Mesendoderm (in vitro differentiated cells): ENCODE results near the gene MAML1.

Experiments used
- DNase-seq: peaks from one replicate; pipeline ENCODE4 v3.0.0; 2013
- H2AK5ac ChIP-seq: 2 replicates; pipeline ENCODE4 v1.6.1; 2013; ENCODE audit warnings: low read length, inconsistent platforms
- H2BK120ac ChIP-seq: 2 replicates; pipeline ENCODE4 v1.6.1; 2013; ENCODE audit warnings: low read depth, mild to moderate bottlenecking, low read length, moderate library complexity, mixed read lengths
- H2BK15ac ChIP-seq: replicated peaks from 2 replicates; pipeline ENCODE4 v1.6.1; 2013; ENCODE audit warnings: low read depth, mild to moderate bottlenecking, moderate library complexity
- H2BK5ac ChIP-seq: 2 replicates; pipeline ENCODE4 v1.6.1; 2013; ENCODE audit warnings: low read length, inconsistent platforms
- H3K18ac ChIP-seq: 2 replicates; pipeline ENCODE4 v1.6.1; 2013; ENCODE audit warnings: mild to moderate bottlenecking, low read length, mixed read lengths
- H3K23ac ChIP-seq: one replicate; pipeline ENCODE4 v1.6.1; 2013; ENCODE audit warnings: low read length
- H3K27ac ChIP-seq: 2 replicates; pipeline ENCODE4 v1.5.1; 2013; ENCODE audit warnings: low read depth, mild to moderate bottlenecking, inconsistent platforms, low read length, moderate library complexity
- H3K27me3 ChIP-seq: 2 replicates; pipeline ENCODE4 v1.6.1; 2013; ENCODE audit warnings: low read length, control low read depth, mild to moderate bottlenecking, inconsistent platforms; ENCODE audit not compliant: insufficient read depth, poor library complexity
- H3K36me3 ChIP-seq: 2 replicates; pipeline ENCODE4 v1.6.1; 2013; ENCODE audit warnings: low read length, inconsistent platforms; ENCODE audit not compliant: control insufficient read depth, insufficient read depth
- H3K4ac ChIP-seq: one replicate; pipeline ENCODE4 v1.6.1; 2013; ENCODE audit warnings: low read depth, mild to moderate bottlenecking, low read length, moderate library complexity
- H3K4me1 ChIP-seq: 2 replicates; pipeline ENCODE4 v1.6.1; 2013; ENCODE audit warnings: low read depth, low read length, inconsistent platforms; ENCODE audit not compliant: control insufficient read depth
- H3K4me2 ChIP-seq: 2 replicates; pipeline ENCODE4 v1.6.1; 2013; ENCODE audit warnings: low read length
- H3K4me3 ChIP-seq: 2 replicates; pipeline ENCODE4 v1.5.1; 2013; ENCODE audit warnings: mild to moderate bottlenecking, low read length
- H3K56ac ChIP-seq: one replicate; pipeline ENCODE4 v1.6.1; 2013; ENCODE audit warnings: low read length
- H3K79me1 ChIP-seq: 2 replicates; pipeline ENCODE4 v1.6.1; 2013; ENCODE audit warnings: low read length, inconsistent platforms
- H3K79me2 ChIP-seq: 2 replicates; pipeline ENCODE4 v1.6.1; 2013; ENCODE audit warnings: mild to moderate bottlenecking, low read length; ENCODE audit not compliant: control insufficient read depth, insufficient read depth
- H3K9ac ChIP-seq: 2 replicates; pipeline ENCODE4 v1.6.1; 2013; ENCODE audit warnings: low read length, inconsistent platforms
- H4K5ac ChIP-seq: one replicate; pipeline ENCODE4 v1.6.1; 2013; ENCODE audit warnings: low read length
- H4K8ac ChIP-seq: one replicate; pipeline ENCODE4 v1.6.1; 2013; ENCODE audit warnings: low read depth, mild to moderate bottlenecking, control low read depth, low read length, moderate library complexity
- WGBS: extraction: QIAGEN DNeasy Blood & Tissue Kit; methylation state at CpG from one replicate; pipeline ENCODE4 v1.1.7; 2013; ENCODE audit warnings: low lambda C conversion rate, missing lambda C conversion rate; ENCODE audit not compliant: insufficient coverage; ENCODE audit errors: extremely low coverage; 5-methylcytosine and 5-hydroxymethylcytosine counted together

The MAML1 gene

DNA sequence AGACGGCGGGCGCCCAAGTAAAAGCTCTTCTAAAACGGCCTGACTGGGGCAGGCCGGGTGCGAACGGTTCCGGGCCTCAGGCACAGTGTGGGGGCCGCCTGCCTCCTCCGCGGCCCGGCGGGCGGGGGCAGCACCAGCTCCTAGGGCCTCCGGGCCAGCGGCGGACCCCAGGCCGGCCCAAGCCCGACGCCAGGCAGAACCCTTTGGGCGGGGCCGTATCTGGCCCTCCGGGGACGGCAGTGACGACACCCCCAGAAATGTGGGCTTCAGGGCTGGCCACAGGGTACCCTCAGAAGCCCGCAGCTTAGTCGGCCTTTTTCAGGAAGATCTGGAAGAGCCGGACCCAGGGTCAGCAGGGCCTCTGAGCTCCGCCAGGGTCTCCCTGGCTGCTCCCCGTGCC, 65.1 kb downstream of the MAML1 start:
- Histone ChIP-seq H3K79me1 (no peaks in the 10 kb centered on the region), H3K27me3 (no peaks in the 10 kb centered on the region), H4K8ac (no peak overlapping the region), H3K23ac (no peak overlapping the region), H3K36me3 (peaks cover 3% of the 10 kb centered on the region), H3K9ac (no peak overlapping the region), H3K27ac (no peak overlapping the region), H3K18ac (no peak overlapping the region), H3K4me1 (no peaks in the 10 kb centered on the region), H2BK120ac (no peak overlapping the region), H3K4me3 (no peak overlapping the region), H3K56ac (no peak overlapping the region), H2BK15ac (no peak overlapping the region), H2AK5ac (no peak overlapping the region), H3K79me2 (no peaks in the 10 kb centered on the region), H3K4me2 (no peak overlapping the region), H2BK5ac (no peak overlapping the region), H3K4ac (no peak overlapping the region), H4K5ac (no peak overlapping the region)
- WGBS: no CpG with 5 or more reads among the region's 30 CpGs
- no peak for DNase-seq

- Histone ChIP-seq H4K5ac (no peak overlapping the region), H3K4ac (no peak overlapping the region), H2AK5ac (no peak overlapping the region), H3K79me1 (no peaks in the 10 kb centered on the region), H3K4me2 (no peak overlapping the region), H3K56ac (no peak overlapping the region), H2BK120ac (no peak overlapping the region), H3K23ac (no peak overlapping the region), H3K4me3 (no peak overlapping the region), H3K79me2 (no peaks in the 10 kb centered on the region), H4K8ac (no peak overlapping the region), H2BK5ac (no peak overlapping the region), H2BK15ac (no peak overlapping the region), H3K9ac (no peak overlapping the region), H3K18ac (no peak overlapping the region), H3K27ac (no peak overlapping the region), H3K36me3 (peaks cover 3% of the 10 kb centered on the region), H3K27me3 (no peaks in the 10 kb centered on the region), H3K4me1 (no peaks in the 10 kb centered on the region)
- no CpG with 5 or more reads among the region's 23 CpGs for WGBS
- DNase-seq: no peak
These were observed 65.6 kb downstream of the MAML1 start for GRCh38 chr5:179798144-179798770.

DNA sequence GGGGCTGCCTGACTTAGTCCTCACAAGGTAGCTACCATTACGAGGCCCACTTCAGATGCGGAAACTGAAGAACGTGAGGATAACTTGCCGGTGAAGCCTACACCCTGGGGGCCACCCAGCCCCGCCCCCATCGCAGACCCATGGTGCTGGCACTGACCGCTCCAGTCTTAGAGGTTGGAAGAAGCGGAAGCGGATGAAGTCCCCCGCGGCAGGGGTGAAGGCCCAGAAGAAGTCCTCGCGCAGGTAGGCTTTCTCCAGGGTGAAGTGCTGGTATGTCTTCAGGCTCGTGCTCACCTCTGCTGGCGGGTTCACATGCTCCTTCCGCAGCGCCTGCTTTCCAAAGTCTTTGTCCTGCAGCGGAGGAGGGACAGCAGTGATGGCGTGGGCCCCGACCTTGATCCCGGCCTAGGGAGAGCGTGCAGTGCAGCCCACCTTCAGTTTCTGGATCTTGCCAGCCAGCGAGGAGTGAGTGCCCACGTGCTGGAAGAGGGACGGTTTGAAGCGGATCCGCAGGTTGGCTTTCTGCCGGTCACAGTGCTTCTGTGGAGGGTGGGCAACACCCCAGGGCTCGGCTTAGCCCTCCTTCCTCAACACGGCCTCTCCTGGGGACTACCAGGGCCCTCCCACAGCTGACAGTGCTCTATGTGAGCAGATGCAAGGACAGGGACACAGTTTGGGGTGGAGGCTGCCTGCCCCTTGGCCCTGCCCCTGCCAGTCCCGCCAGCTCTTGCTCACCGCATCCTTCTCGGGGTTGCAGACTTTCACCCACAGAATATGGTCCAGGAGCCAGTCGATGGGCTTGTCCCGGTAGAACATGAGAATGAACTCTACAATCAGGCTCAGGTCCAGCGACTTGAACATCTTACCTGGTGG, 66.4 kb downstream of the MAML1 start:
- Histone ChIP-seq H3K79me2 (no peaks in the 10 kb centered on the region), H3K4me2 (no peak overlapping the region), H3K4me3 (no peak overlapping the region), H2BK5ac (no peak overlapping the region), H3K36me3 (peaks cover 3% of the 10 kb centered on the region), H3K27ac (no peak overlapping the region), H2AK5ac (no peak overlapping the region), H3K4ac (no peak overlapping the region), H3K56ac (no peak overlapping the region), H3K4me1 (no peaks in the 10 kb centered on the region), H4K8ac (no peak overlapping the region), H2BK15ac (no peak overlapping the region), H3K9ac (no peak overlapping the region), H3K79me1 (no peaks in the 10 kb centered on the region), H3K18ac (no peak overlapping the region), H4K5ac (no peak overlapping the region), H3K27me3 (no peaks in the 10 kb centered on the region), H3K23ac (no peak overlapping the region), H2BK120ac (no peak overlapping the region)
- WGBS: no CpG with 5 or more reads among the region's 36 CpGs
- no peak for DNase-seq

- H2BK5ac ChIP-seq: no peak overlapping the region
- no peak overlapping the region for H3K23ac ChIP-seq
- no peak overlapping the region for H3K18ac ChIP-seq
- no peak overlapping the region for H3K56ac ChIP-seq
- no peak overlapping the region for H2BK120ac ChIP-seq
- H3K4ac ChIP-seq: no peak overlapping the region
- no peak overlapping the region for H2BK15ac ChIP-seq
- H3K36me3 ChIP-seq: peaks cover 3% of the 10 kb centered on the region
- H3K79me2 ChIP-seq: no peaks in the 10 kb centered on the region
- H3K9ac ChIP-seq: no peak overlapping the region
- H3K4me3 ChIP-seq: no peak overlapping the region
- no peak overlapping the region for H4K8ac ChIP-seq
- WGBS: no CpG with 5 or more reads among the region's 5 CpGs
- no peaks in the 10 kb centered on the region for H3K27me3 ChIP-seq
- no peak overlapping the region for H3K4me2 ChIP-seq
- no peaks in the 10 kb centered on the region for H3K79me1 ChIP-seq
- no peaks in the 10 kb centered on the region for H3K4me1 ChIP-seq
- DNase-seq: no peak
- H2AK5ac ChIP-seq: no peak overlapping the region
- H4K5ac ChIP-seq: no peak overlapping the region
- no peak overlapping the region for H3K27ac ChIP-seq
These were observed 67.0 kb downstream of the MAML1 start for GRCh38 chr5:179799644-179799973.

DNA sequence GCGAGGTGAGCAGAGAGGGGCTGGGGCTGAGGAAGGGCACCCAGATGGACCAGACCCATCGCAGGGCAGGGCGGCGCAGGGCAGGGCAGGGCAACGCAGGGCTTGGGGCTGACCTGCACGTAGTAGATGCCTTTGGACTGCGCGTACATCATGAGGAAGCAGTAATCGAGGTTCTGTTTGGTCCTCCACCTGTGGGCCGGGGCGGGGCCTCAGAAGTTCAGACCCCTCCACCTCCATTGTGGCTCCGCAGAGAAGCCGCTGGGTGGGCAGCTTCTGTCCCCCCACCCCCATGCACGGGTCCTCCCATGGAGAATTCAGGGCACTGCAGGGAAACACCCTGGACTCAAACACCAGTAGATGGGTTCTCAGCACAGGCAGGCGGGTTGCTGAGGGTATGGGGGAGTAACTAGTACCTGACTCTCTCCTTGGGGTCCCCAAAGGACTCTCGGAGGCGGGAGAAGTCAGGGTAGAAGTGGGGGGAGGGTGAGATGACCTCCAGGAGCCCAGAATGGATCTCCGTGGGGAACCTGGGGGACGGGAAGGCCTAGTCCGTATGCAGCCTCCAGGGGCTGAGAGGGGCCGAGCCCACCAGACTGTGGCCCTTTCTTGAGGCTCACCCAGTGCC, 67.6 kb downstream of the MAML1 start:
- Histone ChIP-seq H3K27ac (no peak overlapping the region), H2BK120ac (no peak overlapping the region), H3K23ac (no peak overlapping the region), H3K27me3 (no peaks in the 10 kb centered on the region), H3K18ac (no peak overlapping the region), H2BK15ac (no peak overlapping the region), H4K8ac (no peak overlapping the region), H3K36me3 (peaks cover 3% of the 10 kb centered on the region), H3K79me2 (peaks cover 3% of the 10 kb centered on the region), H3K4ac (no peak overlapping the region), H3K4me3 (no peak overlapping the region), H3K4me1 (peaks cover 3% of the 10 kb centered on the region), H3K79me1 (peaks cover 5% of the 10 kb centered on the region), H4K5ac (no peak overlapping the region), H3K4me2 (no peak overlapping the region), H2AK5ac (no peak overlapping the region), H3K9ac (no peak overlapping the region), H3K56ac (no peak overlapping the region), H2BK5ac (no peak overlapping the region)
- no peak for DNase-seq
- no CpG with 5 or more reads among the region's 21 CpGs for whole genome bisulfite sequencing
